Fibroblast of peridontal ligament (primary cell): ENCODE data around the gene GUCA2A.
A peak's percentile ranks its signal among the peaks of the same experiment; 100 is the strongest.

Experiments used
- DNase-seq: peaks from one replicate; pipeline ENCODE4 v3.0.0-alpha.2; 2010; ENCODE audit errors: extremely low read depth

GUCA2A gene

DNA sequence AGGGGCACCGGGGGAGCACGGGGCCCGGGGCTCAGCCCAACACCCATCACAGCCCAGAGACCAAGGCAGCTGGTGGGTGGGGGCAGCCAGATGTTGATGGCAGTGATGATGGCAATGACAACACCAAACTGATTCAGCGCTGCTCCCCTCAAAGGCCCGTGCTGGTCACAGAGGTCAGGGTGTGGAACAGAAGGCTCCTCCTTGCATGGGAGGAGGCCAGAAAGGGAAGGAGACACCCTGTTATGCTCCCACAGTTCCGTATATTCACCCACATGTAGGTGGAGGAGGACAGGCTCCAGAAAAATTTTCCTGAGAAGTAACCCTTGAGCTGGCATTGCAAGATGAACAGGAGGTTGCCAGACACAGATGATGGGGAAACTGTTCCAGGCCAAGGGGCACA lies 10.9 kb downstream of the GUCA2A start:
- no peak for DNase-seq

DNA sequence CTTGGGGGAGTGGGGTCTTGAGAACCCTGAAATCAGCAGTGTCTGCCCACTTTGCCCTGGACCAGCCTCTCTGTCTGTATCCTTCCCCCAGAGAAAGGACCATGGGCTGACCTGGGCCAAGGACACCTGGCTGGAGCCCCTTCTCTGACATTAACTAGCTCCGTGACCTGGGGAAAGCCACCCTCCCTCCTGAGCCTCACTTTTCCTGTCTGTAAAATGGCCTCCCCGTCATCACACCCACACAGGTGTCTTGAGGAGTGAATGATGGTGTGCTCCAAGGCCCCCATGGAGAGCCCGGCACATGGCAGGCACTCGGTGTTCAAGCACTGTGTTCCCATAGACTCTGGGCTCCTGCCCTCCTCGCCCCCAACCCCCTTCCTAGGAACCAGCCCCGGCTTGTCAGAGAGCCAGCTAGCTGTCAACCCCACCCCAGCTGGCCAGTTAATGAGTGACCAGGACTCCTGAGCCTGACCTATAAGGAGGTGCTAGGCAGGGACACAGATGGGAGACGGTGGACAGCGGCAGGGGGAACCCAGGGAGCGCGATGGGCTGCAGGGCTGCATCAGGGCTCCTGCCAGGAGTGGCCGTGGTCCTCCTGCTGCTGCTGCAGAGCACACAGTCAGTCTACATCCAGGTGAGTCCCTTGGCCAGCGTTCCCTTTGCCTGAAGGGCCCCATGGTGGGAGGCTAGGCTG lies 11.5 kb downstream of the GUCA2A start, which contains the start of gene GUCA2B:
TSS of gene GUCA2B (plus strand) at position 504 of the 694 bp plus-strand sequence. CDS start at position 545, 41 bp downstream.
- no peak for DNase-seq

DNA sequence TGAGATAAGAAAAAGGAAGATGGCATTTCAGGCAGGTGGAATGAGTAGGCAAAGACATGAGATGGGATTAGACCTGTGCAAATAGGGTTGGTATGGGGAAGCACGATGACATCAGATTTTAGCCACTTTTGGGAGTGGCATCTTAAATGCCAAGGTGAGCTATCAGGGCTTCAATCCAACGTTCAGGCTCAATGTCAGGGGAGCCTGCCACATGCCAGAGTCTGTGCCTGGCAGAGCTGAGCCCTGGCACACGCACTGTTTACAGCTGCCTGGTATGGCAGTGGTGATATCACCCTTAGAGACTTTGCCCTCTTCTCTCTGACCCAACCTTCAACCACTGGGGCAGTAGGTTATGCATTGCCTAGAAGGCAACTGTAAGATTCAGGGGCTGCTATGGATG lies 12.4 kb downstream of the GUCA2A start:
- DNase-seq: no peak

DNA sequence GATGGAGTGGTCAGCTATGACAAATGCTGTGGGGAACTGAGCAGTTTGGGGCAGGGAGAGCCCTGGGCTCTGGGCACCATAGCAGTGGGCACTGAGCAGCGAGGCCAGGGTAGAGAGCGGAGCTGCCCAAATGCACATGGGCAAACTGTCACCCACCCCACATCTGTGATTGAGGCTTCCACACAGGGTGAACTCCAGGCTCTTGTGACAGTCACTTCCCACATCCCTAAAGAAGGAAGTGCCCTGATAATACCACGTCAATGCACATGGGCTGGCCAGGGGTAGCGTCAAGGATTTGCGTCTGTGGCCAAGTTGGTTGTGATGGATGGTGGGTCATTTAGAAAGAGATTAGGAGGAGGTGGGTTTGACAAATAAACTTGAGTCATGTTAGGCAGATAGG lies 13.9 kb downstream of the GUCA2A start:
- no peak for DNase-seq

DNA sequence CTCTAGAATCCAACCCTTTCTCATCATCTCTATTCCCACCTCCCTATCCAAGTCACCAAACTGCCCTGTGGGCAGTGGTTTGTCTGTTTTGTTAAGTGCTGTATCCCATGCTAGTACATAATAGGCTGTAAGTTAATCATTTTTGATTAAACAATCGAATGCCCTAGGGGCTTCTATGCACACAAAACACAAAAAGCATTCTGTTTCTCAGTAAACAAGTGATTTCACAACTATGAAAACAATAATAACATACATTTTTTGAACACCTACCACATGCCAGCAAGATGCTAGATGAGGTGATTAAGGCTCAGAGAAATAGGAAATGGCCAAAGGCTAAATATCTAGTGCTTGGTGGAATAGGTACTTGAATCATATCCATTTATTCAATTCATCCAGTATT lies 16.4 kb downstream of the GUCA2A start:
- DNase-seq: no peak

DNA sequence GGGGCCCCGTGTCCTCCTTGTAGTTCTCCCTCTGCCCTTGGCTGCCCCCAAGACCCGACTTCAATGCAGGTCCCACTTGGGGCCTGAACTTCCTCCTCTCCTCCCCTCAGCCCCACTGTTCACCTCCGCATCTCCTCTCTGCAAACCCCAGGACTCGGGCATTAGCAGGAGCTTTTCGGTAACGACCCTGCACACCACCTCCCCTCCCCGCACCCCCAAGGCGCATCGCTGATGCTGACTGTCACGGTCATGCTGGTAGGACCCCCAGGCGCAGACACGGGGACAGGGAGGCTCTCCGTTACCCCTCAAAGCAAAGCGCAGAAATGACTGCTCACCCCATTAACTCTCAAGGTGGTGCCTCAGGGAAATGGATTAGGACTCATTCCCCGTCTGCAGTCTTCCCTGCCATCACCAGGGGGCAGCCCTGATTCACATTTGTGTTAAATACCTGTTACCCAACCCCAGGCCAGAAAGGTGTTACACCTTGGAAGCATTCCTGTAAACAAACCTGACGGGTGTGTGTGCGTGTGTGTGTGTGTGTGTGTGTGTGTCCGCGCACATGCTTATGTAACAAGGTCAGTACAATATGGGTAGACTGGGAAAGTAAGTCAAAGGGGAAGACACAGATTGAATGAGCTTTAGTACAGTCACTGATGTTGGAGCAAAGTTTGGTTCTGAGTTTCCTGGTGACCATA lies 17.8 kb downstream of the GUCA2A start:
- DNase-seq: peak; percentile 46

DNA sequence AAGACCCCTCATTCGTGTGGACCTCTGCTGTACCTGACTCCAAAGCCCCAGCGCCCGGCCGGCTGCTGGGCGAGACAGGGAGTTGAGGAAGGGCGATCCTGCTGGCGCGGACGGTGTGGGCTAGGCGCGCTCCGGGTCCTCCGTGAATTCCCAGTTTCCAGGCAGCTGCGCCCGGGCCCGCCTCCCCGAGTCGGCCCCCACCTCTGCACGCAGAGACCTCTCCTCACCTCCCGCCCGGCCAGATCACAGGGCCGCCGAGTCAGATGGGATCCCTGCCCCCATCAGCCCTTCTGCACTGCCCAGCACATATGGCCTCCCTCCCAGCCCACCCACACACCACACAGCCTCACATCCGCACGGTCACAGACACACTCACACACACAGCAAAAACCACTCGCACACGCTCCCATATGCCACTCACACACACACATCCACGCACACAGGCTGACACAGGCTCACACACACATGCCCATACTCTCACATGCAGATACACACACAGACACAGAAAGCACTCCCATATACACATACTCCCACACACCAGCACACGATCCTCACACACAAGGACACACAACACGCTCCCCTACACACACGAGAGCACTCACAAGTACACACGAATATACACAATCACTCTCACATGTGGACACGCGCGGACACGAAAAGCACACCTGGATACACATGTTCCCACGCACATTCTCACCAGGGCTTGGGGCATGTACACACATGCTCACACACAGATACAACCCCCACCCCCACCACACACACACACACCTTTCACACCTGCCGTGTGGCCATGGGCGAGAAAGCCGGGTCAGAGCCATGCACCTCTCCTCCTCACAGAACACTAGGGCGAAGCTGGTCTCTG lies 18.6 kb downstream of the GUCA2A start:
- no peak for DNase-seq

DNA sequence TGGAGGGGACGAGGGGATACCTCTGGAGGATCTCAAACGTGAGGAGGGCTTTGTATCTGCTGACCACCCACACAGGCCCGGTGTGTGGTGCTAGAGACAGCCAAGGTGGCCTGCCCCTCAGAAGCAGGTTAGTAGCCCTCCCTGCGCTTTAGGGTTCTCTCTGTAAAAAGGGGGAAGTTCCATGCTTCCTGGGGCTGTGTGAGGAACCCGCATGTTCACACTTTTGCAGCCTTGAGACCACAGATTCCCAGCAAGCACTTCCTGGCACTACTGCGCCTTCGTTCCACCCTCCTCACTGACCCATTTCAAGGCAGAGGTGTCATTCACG lies 19.2 kb downstream of the GUCA2A start:
- DNase-seq: no peak

DNA sequence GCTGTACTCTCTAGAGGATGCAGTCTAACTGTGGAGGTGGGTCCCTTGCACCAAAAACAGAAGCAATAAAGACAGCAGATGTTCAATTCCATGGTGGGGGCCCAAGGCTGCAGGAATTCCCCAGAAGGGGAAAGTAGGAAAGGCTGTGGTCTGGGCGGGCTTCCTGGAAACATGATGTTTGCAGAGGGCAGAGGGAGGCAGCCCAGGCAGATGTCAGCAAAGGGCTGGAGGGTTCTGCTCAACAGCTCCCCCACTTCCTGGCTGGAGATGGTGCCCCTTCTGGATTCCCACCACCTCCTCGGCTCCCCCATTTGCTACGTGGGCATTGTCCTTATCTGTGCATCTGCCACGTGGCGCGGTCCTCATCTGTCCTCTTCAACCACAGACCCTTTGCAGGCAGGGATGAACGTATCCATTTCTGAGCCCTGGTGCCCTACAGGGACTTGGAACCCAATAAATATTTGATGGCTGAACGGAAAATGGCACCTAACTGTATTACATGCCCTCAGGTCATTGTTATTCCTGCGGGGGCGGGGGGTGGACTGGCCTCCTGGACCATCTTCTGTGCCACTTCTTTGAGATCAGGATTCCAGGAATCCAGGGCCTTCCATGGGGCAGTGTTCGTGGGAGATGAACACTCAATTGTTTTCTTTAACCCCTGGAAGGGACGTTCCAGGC lies 19.7 kb downstream of the GUCA2A start:
- DNase-seq: no peak

DNA sequence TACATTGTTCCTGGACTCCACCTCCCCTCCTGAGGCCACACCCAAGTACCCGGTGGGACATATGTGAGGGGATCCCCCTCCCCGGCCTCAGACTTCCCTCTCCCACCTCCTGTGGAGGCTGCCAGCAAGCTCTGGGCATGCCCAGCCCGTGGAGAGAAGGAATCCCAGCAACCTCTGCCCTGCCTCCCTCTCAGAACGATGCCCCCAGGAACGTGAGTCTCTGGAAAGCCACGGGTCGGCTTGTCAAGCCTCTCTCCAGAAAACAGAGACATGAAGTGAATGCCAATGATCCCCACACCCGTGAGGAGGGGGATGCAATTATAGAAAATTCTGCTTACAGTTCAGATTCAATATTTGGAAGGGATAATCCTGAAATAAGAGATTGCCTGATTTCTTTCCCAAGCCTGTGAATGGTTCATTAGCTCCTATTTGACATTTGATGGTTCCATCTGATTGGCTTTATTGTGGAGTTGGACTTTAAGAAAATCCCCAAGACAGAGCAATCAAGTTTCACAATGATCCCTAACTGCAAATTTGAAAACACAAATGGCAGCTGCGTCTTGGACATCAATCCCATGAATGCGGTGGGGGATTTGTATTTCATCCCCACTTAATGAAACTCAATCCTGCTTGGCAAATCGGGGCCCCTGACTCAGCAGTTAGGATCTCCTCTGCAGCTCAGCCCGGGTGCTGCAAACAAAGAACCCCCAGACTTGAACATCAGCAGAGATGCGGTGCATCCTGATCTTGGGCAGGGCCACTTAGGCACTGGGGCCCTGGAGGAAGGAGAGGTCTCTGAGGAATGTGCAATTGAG lies 20.4 kb downstream of the GUCA2A start:
- peak; percentile 3 for DNase-seq

DNA sequence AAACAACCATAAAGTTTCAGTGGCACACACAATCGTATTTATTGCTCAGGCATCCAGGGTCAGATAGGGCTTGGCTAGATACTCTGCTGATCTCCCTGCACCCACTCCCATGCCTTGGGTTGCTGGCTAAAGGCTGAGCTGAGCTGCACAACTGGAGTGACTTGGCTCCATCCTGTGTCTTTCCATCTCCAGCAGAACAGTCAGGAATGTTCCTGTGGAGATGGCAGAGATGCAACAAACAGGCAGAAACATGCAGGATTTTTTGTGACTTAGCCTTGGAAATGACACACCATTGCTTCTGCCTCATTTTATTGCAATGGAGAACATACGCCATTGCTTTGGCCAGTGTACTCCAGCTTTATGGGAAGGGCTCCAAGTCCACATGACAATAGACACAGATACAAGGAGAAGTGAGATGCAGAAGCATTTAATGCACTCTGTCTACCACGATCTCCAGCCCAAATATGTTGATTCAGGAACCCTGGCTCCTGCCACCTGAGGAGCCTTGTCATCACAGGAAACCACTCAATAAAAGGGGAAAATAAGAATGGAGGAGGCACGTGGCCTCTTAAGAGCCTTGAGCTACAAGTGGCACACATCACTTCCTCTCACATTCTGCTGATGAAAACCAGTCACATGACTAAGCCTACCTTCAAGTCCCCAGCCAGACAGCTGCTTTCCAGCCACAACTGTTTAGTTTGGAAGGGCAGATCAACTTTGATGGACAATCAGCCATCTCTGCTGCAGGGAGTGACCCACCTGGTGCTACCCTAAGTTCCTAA lies 21.5 kb downstream of the GUCA2A start:
- DNase-seq: no peak

DNA sequence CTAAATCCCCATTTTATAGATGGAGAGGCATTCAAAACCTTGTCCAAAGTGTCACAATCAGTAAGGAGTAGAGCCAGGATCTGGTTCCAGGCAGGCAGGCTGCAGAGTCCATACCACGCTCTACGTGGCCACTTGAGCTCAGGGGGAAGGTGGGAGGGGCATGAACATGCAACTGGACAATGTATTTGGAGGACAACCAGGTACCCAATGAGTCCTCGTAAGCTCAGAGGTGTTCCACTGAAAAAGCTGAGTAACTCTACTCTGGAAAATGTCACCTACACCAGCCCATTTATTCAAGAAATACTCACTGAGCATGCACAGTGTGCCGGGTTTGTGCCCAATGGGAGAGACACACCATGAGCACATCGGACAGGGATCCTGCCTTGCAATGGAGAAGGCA lies 22.6 kb downstream of the GUCA2A start:
- DNase-seq: no peak

DNA sequence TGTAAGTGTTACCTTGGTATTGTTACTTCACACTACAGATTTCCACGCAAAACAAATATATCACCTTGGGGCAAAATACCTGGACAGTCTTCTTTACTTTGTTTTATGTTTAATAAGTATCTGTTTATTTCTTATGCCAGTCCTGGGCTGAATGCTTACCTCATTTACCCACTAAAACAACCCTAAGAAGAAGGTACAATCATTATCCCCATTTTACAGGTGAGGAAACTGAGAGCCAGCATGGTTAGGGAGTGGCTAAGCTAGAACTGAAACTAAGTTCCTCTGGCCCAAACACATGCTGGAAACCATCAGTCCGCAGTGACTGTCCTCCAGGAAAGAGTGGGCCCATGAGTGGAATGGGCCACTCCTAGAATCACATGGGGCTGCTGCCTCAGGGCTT lies 24.4 kb downstream of the GUCA2A start:
- no peak for DNase-seq

DNA sequence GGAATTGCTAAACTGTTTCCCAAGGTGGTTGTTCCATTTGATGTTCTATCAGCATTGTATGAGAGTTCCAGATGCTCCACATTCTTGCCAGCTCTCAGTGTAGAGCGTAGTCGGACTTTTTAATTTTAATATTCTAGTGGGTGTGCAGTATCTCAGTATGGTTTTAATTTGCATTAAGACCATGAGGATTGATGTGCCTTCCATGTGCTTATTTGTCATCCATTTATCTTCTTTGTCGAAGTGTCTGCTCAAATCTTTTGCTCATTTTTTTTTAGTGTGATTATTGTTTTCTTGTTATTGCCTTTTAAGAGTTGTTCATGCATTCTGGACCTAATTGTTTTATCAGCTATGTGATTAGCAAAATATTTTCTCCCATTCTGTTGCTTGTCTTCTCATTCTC lies 25.1 kb downstream of the GUCA2A start:
- no peak for DNase-seq

DNA sequence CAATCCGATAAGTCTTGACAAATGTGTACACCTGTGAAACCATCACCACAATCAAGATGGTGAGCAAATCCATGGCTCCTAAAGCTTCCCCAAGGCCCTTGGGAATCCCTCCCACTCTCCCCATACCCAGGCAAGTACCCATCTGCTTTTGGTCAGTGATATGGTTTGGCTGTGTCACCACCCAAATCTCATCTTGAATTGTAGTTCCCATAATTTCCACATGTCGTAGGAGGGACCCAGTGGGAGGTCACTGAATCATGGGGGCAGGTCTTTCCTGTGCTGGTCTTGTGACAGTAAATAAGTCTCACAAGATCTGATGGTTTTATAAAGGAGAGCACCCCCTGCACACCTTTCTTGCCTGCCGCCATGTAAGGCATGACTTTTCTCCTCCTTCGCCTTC lies 26.0 kb downstream of the GUCA2A start:
- DNase-seq: no peak

DNA sequence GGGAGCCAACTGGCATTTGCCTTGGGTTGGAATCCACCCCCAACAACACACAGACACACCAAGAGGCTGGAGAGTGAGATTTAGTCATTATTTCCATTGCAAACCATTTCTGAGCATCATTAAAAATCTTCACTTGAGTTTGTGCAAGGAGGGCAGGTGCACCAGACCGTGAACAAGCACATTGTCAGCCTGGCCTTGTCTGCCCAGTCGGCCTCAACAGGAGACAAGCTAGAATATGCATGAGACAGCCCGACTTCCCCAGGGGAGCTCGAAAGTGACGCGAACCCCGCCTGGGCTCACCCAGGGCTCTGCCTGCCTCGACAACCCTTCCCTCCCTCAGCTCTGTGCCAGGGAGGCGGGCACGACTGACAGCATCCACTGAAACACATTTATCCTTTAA lies 26.8 kb downstream of the GUCA2A start:
- no peak for DNase-seq

DNA sequence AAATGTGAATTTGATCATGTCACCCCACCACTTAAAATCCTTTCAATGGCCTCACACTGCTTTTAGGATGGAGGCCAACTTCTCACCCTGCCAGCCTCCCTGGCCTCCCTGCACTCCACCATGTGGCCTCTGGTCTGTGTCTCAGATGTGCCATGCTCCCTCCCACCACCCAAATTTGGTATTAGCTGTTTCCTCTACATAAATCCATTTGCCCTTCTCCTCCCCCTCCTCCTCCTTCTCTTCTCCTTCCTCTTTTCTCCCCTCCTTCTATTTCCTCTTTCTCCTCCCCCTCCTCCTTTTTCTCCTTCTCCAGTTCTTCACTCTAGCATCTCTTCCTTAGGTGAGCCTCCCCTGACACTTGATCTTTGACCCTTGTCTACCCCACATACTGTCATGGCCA lies 28.1 kb downstream of the GUCA2A start:
- no peak for DNase-seq

DNA sequence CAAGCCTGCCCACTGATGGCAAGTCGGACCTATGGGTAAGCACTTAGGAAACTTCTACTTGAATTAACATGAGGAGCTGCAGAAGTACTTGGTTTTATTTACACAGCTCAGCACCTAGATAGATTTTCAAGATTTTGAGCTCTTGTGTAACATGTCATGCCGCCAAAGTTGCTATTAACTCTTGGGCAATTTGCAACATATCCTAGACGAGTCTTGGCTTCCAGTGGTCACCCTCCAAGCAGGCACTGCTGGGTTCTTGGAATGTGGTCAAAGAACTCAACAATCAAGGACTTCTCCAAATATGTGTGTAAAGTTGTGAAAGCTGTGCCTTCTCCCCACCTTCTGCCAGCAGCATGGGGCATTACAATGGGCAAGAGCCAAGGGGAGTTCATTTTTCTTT lies 29.1 kb downstream of the GUCA2A start:
- peak; percentile 2 for DNase-seq

DNA sequence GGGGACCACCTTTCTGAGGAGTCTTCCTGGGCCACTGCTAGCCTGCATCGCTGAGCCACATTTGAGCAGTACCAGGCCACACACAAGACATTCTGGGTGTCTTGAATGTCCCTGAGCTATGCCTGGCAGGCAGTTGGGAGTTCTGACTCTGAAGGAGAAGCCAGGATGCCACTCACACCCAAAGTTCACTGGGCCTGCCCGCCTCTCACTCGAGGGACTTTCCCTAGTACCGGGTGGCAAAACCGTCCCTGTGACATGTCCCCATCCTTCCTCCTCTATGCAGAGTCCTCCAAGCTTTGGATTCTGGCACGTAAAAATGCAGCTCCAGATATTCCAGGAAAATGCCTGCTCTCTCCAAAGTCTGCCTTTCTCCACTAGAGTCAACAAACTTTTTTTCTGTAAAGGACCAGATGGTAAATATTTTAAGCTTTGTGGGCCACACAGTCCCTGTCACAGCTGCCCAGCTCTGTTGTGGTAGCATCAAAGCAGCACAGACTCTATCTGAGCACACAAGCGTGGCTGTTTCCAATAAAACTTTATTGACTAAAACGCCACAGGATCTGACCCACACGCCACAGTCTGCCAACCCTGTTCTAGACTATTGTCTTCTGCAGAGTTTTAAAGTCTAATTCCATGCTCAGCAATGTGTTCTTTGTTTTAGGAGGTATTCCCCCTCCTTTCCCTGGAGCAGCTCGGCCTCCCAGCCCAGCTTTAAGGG lies 30.6 kb downstream of the GUCA2A start:
- no peak for DNase-seq

DNA sequence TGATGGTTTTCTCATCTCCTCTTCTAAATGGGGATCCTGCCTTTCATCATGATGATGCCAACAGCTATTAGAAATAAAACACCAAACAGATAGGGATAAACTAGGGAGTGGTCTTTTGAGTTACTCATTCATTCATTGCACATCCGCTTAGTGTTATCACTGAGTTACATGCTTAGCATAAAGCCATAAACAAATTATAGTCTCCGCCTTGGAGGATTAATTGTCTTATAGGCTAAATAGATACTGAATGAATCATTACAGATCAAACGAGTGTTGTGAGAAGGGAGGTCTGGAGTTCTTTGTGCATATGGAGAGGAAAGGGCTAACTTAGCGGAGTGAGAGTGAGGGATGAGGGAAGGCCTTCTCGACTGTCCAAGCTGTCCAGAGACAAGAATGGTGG lies 31.2 kb downstream of the GUCA2A start:
- DNase-seq: no peak
